Measurements from ENCODE around the gene TSPAN5.

The TSPAN5 gene

GRCh38 chr4:98601708-98602107, 56.7 kb downstream of the TSPAN5 start:
- DNase-seq (ENCODE audit: low read depth in 2 of 2, low spot score in 1 of 2), result no peak

DNA sequence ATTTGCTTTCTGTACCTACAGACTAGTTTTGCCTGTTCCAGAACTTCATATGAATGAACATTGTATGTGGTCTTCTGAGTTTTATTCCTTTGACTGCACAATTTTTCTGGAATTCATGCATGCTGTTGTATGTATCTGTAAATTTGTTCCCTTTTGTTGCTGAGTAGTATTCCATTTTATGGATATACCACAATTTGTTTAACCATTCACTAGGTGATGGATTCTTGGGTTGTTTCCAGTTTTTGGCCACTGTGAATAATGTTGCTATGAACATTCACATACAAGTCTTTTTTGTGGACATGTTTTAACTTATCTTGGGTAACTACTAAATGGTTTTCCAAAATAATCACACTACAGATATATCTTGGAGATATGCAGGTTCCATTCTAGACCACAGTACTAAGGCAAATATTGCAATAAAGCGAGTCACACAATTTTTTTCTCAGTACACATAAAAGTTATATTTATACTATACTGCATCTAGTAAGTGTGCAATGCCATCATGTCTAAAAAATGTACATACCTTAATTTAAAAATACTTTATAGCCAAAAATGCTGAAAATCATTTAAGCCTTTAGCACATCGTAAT, 58.7 kb downstream of the TSPAN5 start:
- no peak for DNase-seq (ENCODE audit: low read depth in 2 of 2, low spot score in 1 of 2)

- no peak for DNase-seq (ENCODE audit: low read depth in 2 of 2, low spot score in 1 of 2)
These were observed 71.5 kb downstream of the TSPAN5 start for GRCh38 chr4:98586962-98587354.

GRCh38 chr4:98586291-98586961, 72.0 kb downstream of the TSPAN5 start:
- DNase-seq (ENCODE audit: low read depth in 2 of 2, low spot score in 1 of 2), result no peak

DNA sequence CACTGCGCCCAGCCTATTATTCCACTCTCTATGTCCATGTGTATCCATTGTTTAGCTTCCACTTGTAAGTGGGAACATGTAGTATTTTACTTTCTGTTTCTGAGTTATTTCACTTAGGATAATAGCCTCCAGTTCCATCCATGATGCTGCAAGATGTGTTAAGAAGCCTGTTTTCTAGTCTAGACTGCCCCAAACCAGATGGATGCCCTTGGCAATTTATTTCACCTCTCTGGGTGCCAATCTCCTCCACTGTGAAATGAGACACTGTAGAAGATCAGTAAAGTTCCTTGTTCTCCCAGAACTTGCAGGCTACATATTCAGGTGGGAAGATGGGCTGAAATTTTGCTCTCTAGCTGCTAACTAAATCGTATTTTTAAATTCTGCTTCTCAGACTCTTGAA, 72.8 kb downstream of the TSPAN5 start:
- DNase-seq (ENCODE audit: low read depth in 2 of 2, low spot score in 1 of 2), result no peak

- no peak for DNase-seq (ENCODE audit: low read depth in 2 of 2, low spot score in 1 of 2)
These were observed 74.1 kb downstream of the TSPAN5 start for GRCh38 chr4:98584265-98584664.

DNA sequence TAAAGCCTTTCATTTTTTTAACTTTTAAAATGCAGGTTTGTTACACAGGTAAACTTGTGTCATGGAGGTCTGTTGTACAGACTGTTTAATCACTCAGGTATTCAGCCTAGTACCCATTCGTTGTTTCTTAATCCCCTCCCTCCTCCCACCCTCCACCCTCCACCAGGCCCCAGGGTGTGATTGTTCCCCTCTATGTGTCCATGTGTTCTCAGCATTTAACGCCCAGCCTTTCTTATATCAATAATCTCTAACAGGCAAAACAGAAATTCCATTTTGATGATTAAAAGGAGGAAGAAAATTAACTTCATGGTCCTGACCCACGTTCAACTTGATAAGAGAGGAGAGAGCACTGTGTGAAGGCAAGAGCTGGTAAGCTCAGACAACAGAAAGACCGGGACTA, 75.1 kb downstream of the TSPAN5 start:
- no peak for DNase-seq (ENCODE audit: low read depth in 2 of 2, low spot score in 1 of 2)

GRCh38 chr4:98581126-98581525, 77.3 kb downstream of the TSPAN5 start:
- DNase-seq (ENCODE audit: low read depth in 2 of 2, low spot score in 1 of 2), result no peak

DNA sequence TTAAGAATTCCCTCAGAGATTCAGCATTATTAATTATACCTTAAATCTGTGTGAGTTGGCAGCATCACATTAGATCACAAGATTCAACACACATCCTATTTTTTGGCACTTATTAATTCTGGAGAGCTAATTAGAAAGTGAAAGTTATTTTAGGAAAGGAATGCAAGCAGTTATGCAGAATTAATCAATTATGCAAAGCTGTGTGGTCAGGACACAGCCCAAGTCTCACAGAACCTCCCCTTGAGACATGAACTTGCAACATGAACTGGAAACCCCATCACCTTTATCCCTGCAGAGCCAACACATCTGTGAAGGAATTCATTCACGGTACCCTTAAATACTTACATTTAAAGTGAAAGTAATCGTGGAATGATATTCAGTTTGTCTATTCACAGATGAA, 80.5 kb downstream of the TSPAN5 start:
- DNase-seq (ENCODE audit: low read depth in 2 of 2, low spot score in 1 of 2), result no peak

GRCh38 chr4:98574816-98575215, 83.6 kb downstream of the TSPAN5 start:
- no peak for DNase-seq (ENCODE audit: low read depth in 2 of 2, low spot score in 1 of 2)

DNA sequence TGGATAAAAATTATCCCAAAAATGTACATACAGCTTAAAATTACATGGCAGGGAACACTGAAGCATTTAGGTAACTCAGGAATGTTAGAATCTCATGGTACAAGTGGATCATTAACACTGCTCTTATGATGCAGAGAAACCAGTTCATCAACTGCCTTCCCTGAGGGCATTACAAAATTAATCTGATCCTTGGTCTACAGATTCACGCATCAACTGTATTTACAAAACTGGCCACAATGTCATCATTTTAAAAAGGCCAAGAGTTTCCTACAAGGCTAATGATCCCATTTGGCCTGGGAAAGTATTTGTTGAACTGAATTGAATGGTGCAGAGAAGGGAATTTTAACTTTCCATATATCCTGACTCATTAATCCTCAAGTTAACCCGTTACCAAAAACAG, 84.6 kb downstream of the TSPAN5 start:
- no peak for DNase-seq (ENCODE audit: low read depth in 2 of 2, low spot score in 1 of 2)

DNA sequence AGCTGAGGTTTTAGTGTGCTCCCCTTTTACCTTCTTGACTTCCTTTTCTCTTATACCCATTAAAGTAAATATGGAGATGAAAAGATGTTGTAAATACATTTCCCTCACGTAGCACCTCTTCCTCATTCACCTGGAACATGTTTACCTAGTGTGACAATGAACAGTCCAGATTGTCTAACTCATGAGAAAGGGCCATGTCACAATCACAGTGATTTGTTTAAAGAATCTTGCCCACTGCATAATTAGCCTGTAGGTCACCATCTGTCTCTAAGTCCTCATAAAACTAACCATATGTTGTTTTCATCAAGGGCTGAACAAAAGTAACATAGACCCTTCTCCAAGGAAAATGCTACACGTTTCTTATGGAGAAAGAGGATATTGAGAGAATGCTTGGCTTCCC, 85.7 kb downstream of the TSPAN5 start:
- DNase-seq (ENCODE audit: low read depth in 2 of 2, low spot score in 1 of 2), result no peak

- DNase-seq (ENCODE audit: low read depth in 2 of 2, low spot score in 1 of 2), result no peak
These were observed 87.1 kb downstream of the TSPAN5 start for GRCh38 chr4:98571161-98571786.

DNA sequence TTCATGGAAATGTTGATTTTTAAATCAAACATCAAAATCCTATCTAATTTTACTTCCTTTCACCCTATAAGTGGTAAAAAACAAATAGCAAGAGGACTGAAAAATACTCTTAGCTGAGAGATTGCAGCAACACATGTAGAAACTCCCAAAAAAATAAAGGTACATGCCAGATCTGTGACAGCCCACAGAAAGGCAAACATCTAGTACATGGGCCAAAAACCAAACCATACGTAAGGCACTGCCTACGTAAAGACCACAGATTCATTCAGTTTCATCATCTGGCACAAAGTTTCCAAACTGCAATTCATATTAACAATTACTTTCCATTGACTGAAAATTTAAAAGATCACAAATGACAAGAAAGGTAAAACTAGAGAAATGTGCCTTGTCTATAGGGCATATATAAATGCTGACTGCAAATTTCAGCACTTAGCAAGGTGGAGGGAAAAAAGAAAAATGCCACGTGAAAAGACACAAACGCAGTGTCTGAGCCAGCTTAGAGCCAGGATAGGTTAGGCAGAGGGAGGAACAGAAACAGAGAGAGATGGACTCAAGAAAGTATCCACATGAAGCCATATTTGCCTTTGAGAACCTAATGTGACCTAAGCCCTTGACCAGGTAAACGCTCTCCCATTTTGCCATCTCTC, 88.1 kb downstream of the TSPAN5 start:
- DNase-seq (ENCODE audit: low read depth in 2 of 2, low spot score in 1 of 2), result no peak

- DNase-seq (ENCODE audit: low read depth in 2 of 2, low spot score in 1 of 2), result no peak
These were observed 89.3 kb downstream of the TSPAN5 start for GRCh38 chr4:98568941-98569663.

DNA sequence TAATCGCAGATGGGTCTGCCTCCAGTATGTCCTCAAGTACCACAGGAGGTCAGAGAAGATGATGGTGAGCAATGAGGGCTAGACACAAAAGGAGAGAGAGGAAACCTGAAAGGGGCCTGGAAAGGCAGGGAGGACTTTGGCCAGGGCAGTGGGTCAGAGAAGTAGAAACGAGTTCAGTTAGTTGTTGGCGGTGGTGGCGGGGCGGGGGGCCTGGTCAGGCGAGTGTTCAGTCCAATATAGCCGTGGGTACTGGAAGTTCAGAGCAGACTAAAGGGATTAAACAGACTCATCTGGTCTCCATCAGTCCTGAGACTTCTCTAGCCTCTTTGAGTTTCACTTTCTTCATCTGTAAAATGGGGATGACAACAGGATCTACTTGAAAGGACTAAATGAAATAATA, 90.8 kb downstream of the TSPAN5 start:
- no peak for DNase-seq (ENCODE audit: low read depth in 2 of 2, low spot score in 1 of 2)

GRCh38 chr4:98566361-98567008, 91.9 kb downstream of the TSPAN5 start:
- DNase-seq (ENCODE audit: low read depth in 2 of 2, low spot score in 1 of 2), result no peak

- DNase-seq (ENCODE audit: low read depth in 2 of 2, low spot score in 1 of 2), result no peak
These were observed 92.6 kb downstream of the TSPAN5 start for GRCh38 chr4:98565681-98566301.

DNA sequence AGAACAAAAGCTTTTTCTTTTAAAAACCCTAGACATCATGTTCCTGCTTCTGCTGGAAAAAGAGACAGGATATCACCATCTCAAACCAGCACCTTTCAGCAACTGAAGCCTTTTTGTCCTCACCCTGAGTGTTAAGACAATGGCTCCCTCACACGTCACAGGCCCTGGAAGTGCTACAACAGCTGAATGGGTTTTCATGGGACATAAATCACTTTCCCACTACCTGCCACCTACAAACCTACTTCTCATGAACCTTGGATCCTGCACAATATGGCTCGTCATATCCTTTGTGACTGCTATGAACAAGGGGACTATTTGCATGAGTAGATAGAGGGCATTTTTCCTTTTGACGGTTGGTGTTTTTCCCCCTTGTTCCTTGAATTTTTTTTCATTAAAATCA, 93.6 kb downstream of the TSPAN5 start:
- no peak for DNase-seq (ENCODE audit: low read depth in 2 of 2, low spot score in 1 of 2)

DNA sequence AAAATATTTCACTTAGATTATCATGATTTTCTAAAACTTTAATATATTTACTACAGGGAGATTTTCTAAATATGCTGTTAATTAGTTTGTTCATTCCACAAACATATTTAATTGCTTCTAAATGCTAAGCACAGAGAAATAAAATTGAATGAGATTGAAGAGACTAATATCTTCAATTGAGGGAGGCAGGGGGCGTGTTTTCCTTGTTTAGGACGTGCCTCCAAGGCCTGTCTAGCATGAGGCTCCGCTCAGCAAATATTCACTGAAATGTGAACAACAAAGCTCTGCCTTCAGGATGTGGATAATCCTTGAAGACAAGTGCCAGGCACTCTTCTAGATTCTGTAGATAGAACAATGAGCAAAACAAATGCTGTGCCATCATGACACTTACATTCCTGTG, 98.1 kb downstream of the TSPAN5 start:
- DNase-seq (ENCODE audit: low read depth in 2 of 2, low spot score in 1 of 2), result no peak
